HG02870 (cell line): ENCODE results near the gene STARD7.

Experiments used
- ATAC-seq: cut with Tn5 transposase; IDR thresholded peaks from one replicate; pipeline ENCODE4 v1.9.1; 2021; ENCODE audit warnings: mild to moderate bottlenecking, moderate library complexity; ENCODE audit not compliant: unreplicated experiment

The STARD7 gene

GRCh38 chr2:96137321-96138178 lies 71.1 kb downstream of the STARD7 start:
- no peak for ATAC-seq

GRCh38 chr2:96136129-96136720 lies 72.4 kb downstream of the STARD7 start:
- ATAC-seq: no peak

GRCh38 chr2:96135621-96136020 lies 73.0 kb downstream of the STARD7 start:
- ATAC-seq: no peak

GRCh38 chr2:96135171-96135570 lies 73.5 kb downstream of the STARD7 start:
- ATAC-seq: no peak
